GM18858 (cell line): ENCODE measurements around the gene LMCD1.

Source experiments
- ATAC-seq: cut with Tn5 transposase; IDR thresholded peaks from one replicate; pipeline ENCODE4 v1.9.1; 2021; ENCODE audit not compliant: unreplicated experiment

Gene LMCD1

DNA sequence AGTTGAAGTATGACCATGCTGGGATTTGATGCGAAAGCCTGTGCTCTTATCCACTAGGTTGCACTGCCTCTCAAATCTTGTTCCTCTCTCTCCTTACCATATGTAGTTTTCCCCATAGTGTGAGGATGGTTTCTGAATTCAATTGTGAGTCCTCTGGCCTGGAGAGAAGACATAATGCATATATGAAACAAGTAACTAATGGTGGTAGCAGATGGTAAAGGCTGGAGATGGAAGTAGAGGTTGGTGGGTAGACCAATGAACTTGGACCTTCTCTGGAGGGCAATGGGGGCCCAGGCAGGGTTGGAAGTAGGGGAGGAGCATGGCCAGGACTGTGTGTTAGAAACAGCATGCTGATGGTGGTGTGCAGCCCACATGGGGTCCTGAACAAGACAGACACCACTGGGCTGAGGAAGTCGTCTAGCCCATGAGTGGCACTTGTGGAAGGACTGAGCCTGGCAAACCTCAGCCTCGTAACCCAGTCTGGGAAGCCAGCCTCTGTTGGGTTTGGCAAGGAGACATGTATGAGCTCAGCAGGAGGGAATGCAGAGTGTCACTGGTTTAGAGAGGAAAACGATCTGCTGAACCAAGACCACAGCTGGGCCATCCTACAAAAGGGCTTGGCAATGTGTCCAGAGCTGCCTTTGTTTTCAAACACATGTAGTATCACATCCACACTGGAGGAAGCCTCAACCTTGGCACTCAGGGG is 18.5 kb upstream of the LMCD1 start:
- no peak for ATAC-seq

DNA sequence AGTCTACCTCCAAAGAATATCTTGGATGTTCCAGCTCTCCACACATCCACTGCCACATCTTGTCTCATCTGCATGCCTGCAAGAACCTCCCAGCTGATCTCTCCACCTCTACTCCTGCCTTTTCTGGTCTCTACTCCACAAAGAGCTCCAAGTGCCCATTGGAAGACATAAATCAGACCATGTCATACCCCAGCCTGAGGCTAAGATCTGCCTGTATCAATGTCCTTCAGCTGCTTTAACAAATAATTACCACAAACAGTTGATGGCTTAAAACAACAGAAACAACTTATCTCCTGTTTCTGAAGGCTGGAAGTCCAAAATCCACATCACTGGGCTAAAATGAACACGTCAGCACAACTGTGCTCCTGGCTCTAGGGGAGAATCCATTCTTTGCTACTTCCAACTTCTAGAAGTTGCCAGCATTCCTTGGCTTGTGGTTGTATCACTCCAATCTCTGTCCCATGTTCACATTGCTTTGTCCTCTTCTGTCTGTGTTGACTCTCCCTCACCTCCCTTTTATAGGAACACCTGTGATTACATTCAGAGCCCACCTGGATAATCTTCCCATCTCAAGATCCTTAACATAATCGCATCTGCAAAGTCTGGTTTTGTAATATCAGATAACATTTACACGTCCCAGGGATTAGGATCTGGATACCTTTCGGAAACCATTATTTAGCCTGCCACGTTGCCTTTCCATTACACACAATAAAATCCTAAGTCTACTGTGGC is 17.0 kb upstream of the LMCD1 start:
- no peak for ATAC-seq

DNA sequence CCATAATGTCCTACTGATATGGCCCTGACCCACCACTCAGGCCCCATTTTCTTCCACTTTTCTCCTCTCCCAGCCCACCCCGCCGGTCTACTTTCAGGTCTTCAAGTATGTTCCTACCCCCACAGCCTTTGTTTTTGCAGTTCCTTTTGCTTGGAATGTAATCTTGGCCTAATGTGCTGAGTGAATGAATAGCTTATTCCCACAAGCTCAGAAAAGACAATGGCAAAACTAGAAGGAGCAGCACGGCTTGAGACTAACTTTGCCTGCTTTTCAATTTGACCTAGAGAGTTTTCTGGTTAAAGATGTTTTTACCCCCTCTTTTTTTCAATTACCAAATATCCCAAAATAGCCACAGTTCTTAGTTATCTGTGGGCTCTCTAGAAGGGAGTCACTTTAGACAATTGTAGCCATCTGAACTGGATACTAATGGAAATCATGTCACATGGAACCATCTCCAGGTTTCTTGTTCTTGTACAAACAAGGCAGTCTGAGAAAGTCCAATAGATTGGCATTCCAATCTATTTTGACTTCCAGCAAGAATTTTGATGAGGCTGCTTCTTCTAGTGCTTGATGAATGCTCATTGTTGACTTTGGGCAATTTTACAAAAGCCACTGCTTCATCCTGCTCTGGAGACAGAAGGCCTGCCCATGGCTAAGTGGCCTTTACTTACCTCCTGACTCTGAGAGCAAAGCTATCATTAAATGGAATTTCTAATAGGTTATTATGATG is 16.3 kb upstream of the LMCD1 start:
- ATAC-seq: no peak

DNA sequence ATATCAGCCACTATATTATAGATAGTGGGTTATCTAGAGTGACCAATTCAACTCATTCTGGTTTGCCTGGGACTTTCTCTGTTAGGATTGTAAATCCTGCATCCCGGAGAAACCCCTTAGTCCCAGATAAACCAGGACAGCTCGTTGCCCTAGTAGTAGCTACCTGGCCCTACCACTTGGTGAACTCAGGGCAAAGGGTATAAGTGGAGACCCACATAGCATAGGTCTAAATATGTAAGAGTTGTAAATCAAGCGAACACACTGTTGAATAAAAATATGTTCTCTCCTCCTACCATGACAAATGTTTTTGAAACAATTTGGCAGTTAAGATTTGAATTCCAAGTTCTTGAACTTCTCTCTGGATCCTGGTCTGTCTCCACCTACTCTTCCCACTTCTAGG is 15.7 kb upstream of the LMCD1 start:
- no peak for ATAC-seq

DNA sequence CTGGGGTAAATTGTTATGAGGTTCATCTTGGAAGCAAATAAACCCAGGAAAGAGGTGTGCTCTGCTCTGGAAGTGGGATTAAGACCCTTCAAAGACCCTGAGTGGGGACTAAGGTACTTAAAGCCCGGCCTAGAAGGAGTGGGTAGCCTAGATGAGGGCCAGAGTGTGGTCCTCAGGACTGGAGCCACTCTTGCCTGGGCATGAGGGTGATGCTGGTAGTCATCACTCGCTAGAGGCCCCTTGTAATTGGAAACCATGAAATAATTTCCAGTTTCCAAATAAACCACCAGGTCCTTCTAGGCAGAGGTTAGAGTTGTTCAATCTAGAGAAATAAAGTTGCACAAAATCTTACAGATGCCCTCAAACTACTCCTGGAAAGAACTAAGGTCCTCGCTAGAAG is 15.2 kb upstream of the LMCD1 start:
- no peak for ATAC-seq

DNA sequence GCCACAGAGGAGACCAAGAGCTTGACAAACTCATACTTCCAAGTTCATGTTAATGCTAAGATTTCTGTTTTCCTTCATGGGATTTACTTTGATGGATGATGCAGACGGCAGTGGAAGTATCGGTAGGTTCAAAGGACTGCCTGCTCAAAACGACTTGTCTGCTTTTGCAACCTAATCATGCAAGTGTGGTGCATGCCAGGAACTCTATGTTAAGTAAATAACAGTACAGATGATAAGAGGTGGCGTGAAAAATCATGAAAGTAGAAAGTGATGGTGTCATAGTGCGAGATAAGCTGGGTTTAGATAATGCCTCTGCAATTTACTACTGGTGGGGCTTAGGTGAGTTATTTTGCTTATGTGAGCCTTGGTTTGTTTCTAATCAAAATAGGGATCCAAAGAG is 14.7 kb upstream of the LMCD1 start:
- ATAC-seq: no peak

DNA sequence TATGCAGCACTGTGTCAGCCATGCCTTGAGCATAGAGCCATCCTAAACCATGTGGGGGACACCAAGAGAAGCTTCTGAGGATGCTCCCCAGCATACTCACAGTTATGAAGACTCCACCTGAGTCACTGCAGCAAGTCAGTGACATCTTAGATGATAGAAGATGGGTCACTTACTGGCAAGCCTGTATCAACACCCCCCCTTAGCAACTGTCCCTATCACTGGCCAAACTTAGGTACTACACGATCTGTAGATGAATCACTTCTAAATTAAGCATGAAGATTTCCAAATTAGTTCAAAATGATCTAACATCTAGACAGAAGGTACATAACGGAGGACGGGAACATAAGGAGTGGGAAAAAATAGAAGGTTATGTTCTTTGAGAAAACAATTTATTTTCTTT is 13.2 kb upstream of the LMCD1 start:
- ATAC-seq: no peak

DNA sequence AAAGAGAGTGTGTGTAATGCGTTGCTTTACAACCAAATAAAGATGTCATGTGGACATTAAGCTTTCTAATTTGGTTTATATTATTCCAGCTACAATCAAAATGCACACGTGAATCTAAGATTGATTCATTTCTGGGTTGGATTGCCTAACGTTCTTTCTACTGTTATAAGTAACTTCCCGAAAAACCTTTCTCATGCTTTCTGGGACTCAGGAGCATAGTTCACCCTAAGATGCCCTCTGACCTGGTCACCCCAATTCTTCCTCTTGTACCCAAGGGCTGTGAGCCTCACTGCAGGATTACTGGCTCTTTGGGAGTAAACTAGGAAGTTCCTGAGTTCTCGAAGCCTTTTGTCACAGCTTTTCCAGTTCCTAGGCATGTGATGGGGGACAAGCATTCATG is 12.7 kb upstream of the LMCD1 start:
- no peak for ATAC-seq

DNA sequence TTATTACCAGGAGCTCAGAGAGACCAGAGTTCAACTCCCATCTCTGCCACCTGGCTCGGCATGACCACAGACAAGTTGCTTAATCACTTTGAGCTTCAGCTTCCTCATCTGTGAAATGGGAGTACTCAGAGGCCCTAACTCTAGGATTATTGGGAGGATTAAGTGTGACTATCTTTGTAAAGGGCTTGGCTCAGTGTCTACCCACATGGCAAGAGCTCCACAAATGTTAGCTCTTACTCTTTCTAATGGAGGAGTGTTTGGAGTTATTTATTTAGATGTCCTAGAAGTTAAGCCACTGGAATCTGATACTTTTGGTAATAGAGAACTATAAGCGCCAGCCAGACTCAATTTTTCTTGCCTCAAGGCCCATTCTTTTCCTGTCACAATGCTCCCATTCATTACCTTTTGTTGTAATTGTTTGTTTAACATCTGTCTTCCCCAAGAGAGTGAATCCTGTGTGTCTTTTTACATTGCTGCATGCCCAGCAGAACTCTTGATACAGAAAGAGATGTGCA is 12.3 kb upstream of the LMCD1 start:
- ATAC-seq: no peak

DNA sequence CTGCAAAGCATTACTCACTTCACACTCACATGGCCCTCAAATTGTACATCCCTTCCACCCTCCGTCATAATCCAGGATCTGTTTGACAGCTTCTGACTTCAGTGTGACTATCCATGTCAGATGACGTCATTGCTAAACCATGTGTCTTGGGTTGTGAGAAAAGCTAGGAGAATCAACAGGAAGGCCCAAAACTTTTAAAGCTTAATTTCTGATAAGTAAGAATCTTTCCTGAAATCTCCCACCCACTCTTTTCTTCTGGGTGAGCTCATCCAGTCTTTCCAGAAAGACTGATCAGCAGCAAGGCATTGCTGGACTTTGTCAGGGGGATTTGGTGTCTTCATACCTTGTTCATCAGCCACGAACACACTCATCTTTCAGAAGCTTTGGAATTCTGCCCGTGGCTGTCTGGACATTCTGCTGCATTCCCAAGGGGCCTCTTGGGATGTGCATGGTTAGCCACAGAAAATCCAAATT is 11.5 kb upstream of the LMCD1 start:
- ATAC-seq: no peak

DNA sequence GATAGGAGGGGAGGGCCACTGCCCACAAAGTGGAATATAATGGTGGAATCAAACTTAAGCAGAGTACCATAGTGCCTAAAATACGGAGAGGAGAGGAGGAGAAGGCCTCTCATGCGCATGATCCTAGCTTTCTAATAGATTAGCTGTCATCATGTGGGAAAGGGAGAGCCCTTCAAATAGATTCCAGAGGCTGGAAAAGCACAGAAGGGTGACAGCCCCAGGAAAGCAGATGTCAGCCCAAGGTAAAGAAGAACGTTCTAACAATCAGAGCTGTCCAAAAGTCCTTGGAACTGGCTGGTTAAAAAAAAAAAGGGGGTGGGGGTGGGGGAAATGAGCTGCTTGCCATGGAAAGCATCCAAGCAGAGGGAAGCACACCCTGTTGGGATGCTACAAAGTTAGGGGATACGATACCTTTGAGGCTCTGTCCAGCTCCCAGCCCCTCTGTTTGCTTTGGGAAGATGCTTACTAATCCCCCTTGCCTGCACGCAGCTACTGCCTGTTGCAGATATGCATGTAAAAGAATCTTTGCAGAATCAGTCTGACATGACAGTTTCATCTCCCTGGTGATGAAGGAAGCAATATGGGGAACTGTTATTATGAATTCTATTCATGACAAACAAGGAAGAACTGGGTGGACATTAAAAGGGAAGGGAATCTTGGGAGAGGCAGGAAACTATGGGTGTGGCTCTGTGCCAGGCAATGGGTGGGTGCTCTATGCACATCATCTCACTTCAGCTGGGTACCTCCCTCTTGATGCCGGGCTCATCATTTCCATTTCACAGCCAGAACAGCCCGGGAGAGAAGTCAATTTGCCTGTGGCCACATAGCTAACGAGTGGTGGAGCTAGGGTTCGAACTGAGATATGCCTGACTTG is 10.1 kb upstream of the LMCD1 start:
- ATAC-seq: no peak

DNA sequence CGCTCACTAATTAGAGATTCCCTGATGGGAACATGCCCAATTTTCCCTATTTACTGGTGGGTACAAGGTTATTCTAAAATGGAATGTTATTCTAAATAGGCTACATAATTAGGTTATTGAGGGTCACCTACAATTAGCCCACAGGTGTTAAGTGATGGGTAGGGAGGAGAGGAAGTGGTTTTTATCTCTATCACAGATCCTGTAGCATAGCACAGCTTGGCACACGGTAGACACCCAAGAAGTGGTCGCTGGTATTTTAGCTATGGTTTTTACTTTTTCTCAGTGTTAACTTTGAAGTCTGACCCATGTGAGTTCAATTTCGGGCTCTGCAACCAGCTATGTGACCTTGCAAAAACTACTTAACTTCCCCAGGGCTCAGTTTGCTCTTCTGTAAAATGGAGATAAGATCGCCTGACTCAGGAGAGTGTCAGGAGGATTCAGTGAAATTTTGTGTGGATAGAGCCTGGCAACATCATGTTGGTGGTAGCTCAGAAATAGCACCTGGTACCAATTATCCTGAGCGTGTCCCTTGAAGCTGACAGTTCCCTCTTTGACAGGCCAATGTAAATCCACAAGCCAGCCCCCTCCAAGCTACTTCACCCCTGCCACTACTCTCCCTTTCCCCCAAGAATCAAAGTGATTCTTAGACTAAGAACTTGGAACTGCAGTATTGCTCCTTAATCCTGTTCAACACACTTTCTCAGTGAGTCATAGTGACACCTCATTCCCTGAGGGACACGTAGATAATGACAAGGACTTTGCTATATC is 8.7 kb upstream of the LMCD1 start:
- no peak for ATAC-seq

DNA sequence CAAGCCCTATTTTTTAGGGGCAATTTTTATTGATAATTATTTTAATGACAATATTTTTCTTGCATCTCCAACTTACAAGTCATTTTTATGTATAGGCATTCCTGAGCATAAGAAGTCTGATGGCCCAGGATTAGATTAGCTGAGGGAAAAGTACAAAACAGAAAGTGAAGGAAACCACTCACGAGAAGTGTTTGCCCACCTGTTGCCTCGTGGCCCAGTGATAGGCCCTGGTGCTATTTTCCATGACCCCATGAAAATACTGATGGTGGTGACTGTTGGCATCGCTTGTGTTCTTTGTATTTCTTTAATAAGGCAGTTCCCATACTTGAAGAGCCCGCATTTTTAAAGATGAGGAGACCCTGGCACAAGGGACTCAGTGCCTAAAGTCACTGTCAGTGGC is 7.9 kb upstream of the LMCD1 start:
- ATAC-seq: no peak

DNA sequence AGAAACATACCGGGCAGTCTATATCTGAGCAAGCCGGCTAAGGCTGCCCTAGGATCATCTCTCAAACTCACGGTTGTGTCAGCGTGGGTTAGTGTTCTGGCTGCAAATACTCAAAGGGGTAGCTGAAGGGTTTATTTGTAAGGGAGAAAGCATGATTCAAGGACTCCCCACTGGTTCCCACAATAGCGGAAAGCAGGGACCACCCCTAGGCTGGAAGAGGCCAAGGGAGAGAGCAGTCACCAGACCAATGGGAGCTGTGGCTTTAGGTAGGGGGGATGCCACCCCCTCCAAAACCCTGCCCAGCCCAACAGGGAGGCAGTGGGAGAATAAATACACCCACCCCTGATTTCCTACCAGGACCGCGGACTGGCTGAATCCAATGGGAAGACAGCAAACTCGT is 7.3 kb upstream of the LMCD1 start:
- ATAC-seq: no peak

DNA sequence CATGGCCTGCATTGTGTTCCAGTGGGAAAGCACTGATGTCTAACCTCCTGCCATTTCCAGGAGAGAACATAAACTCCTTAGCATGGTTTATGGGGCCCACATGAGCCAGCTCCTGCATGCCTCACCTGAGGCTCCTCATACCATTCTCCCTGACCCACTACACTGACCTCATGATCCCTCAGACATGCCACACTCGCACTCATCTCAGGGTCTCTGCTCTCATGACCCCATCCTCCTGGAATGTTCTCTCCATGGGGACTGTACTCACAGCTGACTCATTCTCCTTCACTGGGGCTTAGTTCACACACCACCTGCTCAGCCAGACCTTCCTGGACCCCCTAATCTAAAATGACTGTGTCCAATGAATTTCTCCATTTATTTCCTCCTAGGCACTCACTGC is 4.0 kb upstream of the LMCD1 start:
- no peak for ATAC-seq

DNA sequence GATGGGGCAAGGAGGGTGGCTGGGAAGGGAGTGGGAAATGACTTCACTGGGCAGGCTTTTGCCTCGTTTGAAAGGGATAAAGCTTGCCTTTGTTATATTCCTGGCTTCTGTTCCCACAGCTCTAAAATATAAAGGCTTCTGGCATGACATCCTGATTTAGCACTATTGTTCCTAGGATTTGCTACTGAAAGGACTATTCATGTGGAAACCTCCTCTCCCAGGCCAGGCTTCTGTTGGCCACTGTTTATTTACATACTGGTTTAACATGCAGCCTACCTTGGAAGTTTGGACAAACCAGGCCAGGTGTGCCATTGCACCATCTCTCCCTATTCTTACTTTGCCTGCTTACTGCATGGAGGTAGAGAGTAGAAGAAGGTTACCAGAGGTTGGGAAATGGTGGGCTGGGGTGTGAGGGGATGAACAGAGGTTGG is 2.4 kb upstream of the LMCD1 start:
- no peak for ATAC-seq

DNA sequence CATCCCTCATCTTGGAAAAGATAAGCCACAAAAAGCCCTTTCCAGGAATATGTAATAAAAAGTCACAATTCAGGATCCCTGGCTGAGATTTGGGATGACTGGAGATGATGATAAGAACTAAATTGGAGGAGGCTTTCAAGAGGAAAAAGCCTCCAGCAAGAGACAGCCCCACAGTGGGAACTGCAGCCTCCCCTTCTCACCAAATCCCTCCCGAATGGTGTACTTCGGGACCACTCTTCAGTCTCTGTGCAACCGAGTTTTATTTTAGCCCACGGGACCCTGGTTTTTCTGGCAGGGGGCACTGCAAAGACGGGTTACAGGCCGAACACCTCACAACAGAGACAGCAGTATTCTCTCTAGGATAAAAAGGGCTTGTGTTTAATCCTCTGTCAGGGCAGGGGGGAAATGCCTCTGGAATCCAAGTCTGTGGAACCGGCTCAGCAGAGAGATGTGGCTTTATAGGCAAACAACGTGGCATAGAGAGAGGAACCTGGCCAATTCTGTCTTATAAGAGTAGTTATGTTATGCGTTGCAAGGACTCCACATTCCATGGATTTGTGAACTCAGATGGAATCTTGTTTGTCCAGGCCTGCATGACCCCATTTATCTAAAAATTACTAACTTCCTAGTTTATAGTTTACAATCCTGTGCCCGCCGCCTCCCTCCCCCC is 1.2 kb upstream of the LMCD1 start:
- no peak for ATAC-seq

DNA sequence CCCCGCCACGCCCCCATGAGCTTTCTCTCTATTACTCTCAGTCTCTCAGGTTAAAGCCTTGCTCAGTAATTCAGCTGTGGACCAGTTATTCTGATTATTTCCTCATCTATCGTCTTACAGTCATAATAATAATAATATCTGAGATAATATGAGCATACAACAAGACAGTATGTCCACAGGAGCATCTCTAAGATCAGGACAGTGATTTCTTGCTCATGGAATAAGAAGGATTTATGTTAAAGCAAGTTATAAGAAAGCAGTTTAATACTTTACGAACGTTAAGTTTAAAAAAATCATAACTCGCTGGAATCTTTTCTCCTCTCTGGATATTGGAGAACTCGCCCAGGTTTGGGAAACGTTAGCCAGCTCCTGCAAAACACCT is 643 bp upstream of the LMCD1 start:
- ATAC-seq: no peak

DNA sequence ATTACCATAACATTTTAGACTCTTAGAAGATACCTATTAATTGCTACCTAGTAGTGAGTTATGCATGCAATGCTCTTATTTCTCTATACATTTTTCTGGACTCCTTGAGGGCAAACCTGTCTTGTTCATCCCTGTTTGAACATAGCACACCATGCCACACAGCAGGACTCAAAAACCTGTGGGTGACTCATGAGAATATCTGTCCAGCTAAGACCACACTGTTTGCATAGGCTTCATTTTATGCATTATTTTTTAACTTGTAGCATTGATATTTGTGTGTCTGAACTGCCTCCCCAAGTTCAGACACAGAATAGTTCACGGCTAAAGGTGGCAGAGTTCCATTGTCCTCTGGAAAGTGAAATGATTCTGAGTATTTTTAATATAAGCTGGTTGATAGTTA is 1.8 kb downstream of the LMCD1 start:
- ATAC-seq: no peak
